ENCODE results near the gene ZNF699.

Gene ZNF699

DNA sequence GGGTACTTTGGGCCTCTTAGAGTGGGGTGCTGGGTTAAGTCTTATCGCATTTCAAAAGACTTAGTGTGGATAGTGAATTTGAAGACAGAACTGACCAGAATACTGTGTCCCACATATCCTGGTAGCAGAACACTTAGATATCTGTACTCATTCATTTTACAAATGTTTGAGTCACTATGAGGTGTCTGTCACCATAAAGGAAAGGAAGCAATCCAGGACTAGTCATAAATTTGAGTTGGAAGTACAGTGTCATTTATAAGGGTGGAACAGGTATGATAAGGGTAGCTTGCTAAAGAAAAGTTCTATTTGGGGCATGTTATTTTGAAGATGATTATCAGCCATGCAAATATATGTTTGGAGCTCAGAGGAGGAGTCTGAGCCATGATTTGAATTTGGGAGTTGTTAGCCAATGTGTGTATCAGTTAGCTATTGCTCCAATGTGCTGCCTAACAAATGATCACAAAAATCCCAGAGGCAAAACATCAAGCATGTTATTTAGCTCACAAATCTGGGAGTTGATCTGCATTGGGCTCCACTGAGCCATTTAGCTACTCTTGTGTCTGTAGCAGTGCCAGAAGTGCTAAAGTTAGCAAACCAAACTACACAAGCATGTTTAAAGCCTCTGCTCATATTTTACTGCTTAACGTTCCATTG is 20.3 kb downstream of the ZNF699 start:
- DNase-seq (ENCODE audit: low read depth, low spot score), result no peak

DNA sequence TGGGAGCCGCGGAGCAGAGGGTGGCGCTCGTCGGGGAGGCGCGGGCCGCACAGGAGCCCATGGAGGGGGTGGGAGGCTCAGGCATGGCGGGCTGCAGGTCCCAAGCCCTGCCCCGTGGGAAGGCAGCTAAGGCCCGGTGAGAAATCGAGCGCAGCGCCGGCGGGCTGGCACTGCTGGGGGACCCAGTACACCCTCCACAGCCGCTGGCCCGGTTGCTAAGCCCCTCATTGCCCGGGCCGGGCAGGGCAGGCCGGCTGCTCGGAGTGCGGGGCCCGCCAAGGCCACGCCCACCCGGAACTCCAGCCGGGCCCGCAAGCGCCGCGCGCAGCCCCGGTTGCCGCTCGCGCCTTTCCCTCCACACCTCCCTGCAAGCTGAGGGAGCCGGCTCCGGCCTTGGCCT is 26.2 kb downstream of the ZNF699 start:
- DNase-seq (ENCODE audit: low read depth, low spot score), result peak; percentile 35

DNA sequence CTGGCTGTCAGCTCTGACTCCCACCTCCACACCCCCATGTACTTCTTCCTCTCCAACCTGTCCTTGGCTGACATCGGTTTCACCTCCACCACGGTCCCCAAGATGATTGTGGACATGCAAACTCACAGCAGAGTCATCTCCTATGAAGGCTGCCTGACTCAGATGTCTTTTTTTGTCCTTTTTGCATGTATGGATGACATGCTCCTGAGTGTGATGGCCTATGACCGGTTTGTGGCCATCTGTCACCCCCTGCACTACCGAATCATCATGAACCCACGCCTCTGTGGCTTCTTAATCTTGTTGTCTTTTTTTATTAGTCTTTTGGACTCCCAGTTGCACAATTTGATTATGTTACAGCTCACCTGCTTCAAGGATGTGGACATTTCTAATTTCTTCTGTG is 58.4 kb downstream of the ZNF699 start:
- no peak for DNase-seq (ENCODE audit: low read depth, low spot score)

DNA sequence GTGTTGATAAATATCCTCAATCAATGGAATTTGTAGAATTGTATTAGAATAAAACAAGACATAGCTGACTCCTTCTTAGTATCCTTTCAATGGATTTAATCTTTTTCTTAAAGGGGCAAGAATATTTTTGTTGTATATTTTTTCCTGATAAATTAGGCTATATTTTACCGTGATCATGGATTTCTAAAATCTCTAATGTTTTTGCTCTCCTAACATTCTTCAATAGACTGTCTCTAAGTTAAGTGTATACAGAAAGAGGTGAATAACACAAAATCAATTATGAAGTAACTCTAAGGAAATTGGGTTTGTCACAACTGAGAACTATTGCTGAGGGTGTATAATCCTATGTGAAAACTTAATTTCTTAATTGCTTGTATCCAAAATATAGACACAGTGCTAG is 59.0 kb downstream of the ZNF699 start, which contains the start of gene OR7E24:
Gene OR7E24 (plus strand): TSS at position 301 of the 400 bp plus-strand sequence. CDS start 114 bp downstream, outside the sequence.
- DNase-seq (ENCODE audit: low read depth, low spot score), result no peak

All from ELF-1 (cell line).